IPS-20b (cell line): ENCODE measurements around the gene GASK1A.

ENCODE experiments used
- H3K27ac ChIP-seq: one replicate; pipeline ENCODE4 v1.5.1; 2013; ENCODE audit warnings: low read length
- H3K27me3 ChIP-seq: 2 replicates; pipeline ENCODE4 v1.6.1; 2013; ENCODE audit warnings: mild to moderate bottlenecking, low read length, inconsistent platforms; ENCODE audit not compliant: insufficient read depth
- H3K36me3 ChIP-seq: 2 replicates; pipeline ENCODE4 v1.6.1; 2013; ENCODE audit warnings: low read depth, mild to moderate bottlenecking, inconsistent platforms, low read length, moderate library complexity; ENCODE audit not compliant: insufficient read depth
- H3K4me1 ChIP-seq: 2 replicates; pipeline ENCODE4 v1.6.1; 2013; ENCODE audit warnings: mild to moderate bottlenecking, control low read depth, inconsistent platforms, low read length, moderate library complexity; ENCODE audit not compliant: insufficient read depth
- H3K4me3 ChIP-seq: 2 replicates; pipeline ENCODE4 v1.5.1; 2013; ENCODE audit warnings: mild to moderate bottlenecking, low read length, inconsistent platforms
- H3K9ac ChIP-seq: 2 replicates; pipeline ENCODE4 v1.6.1; 2013; ENCODE audit warnings: low read depth, mild to moderate bottlenecking, inconsistent platforms, low read length, moderate library complexity
- H3K9me3 ChIP-seq: 2 replicates; pipeline ENCODE4 v1.6.1; 2013; ENCODE audit warnings: mild to moderate bottlenecking, low read depth, low read length, inconsistent platforms; ENCODE audit not compliant: insufficient read depth

The GASK1A gene

GRCh38 chr3:43073116-43073835, 94.2 kb downstream of the GASK1A start:
- no peaks in the 10 kb centered on the region for H3K27me3 ChIP-seq
- H3K4me1 ChIP-seq = no peaks in the 10 kb centered on the region
- H3K9ac ChIP-seq = no peak overlapping the region
- no peak overlapping the region for H3K27ac ChIP-seq
- H3K9me3 ChIP-seq = no peaks in the 10 kb centered on the region
- no peak overlapping the region for H3K4me3 ChIP-seq
- H3K36me3 ChIP-seq = no peaks in the 10 kb centered on the region

GRCh38 chr3:43073836-43074220, 94.7 kb downstream of the GASK1A start:
- no peaks in the 10 kb centered on the region for H3K4me1 ChIP-seq
- no peak overlapping the region for H3K27ac ChIP-seq
- no peaks in the 10 kb centered on the region for H3K9me3 ChIP-seq
- H3K36me3 ChIP-seq = no peaks in the 10 kb centered on the region
- H3K27me3 ChIP-seq = no peaks in the 10 kb centered on the region
- no peak overlapping the region for H3K4me3 ChIP-seq
- H3K9ac ChIP-seq = no peak overlapping the region

GRCh38 chr3:43074482-43074881, 95.4 kb downstream of the GASK1A start:
- H3K36me3 ChIP-seq = 0 out of 2 replicates have a peak, but pooled peaks cover 6% of the 10 kb centered on the region
- no peaks in the 10 kb centered on the region for H3K4me1 ChIP-seq
- H3K9me3 ChIP-seq = no peaks in the 10 kb centered on the region
- no peak overlapping the region for H3K9ac ChIP-seq
- no peak overlapping the region for H3K27ac ChIP-seq
- no peak overlapping the region for H3K4me3 ChIP-seq
- no peaks in the 10 kb centered on the region for H3K27me3 ChIP-seq

- no peaks in the 10 kb centered on the region for H3K9me3 ChIP-seq
- no peak overlapping the region for H3K4me3 ChIP-seq
- peaks cover 12% of the 10 kb centered on the region for H3K36me3 ChIP-seq
- no peaks in the 10 kb centered on the region for H3K4me1 ChIP-seq
- H3K9ac ChIP-seq = no peak overlapping the region
- H3K27ac ChIP-seq = no peak overlapping the region
- no peaks in the 10 kb centered on the region for H3K27me3 ChIP-seq
These were observed 96.0 kb downstream of the GASK1A start for GRCh38 chr3:43074901-43075689.

- Histone ChIP-seq H3K4me3 (no peak overlapping the region), H3K27me3 (no peaks in the 10 kb centered on the region), H3K36me3 (peaks cover 21% of the 10 kb centered on the region), H3K27ac (no peak overlapping the region), H3K4me1 (no peaks in the 10 kb centered on the region), H3K9ac (no peak overlapping the region), H3K9me3 (no peaks in the 10 kb centered on the region)
These were observed 97.0 kb downstream of the GASK1A start for GRCh38 chr3:43075904-43076661.

- no peak overlapping the region for H3K4me3 ChIP-seq
- peaks cover 21% of the 10 kb centered on the region for H3K36me3 ChIP-seq
- no peaks in the 10 kb centered on the region for H3K4me1 ChIP-seq
- no peaks in the 10 kb centered on the region for H3K27me3 ChIP-seq
- H3K9me3 ChIP-seq = peaks cover 5% of the 10 kb centered on the region; the same call in 1 of the 2 replicates
- H3K9ac ChIP-seq = no peak overlapping the region
- no peak overlapping the region for H3K27ac ChIP-seq
These were observed 97.7 kb downstream of the GASK1A start for GRCh38 chr3:43076857-43077256.

- no peaks in the 10 kb centered on the region for H3K4me1 ChIP-seq
- no peak overlapping the region for H3K27ac ChIP-seq
- H3K4me3 ChIP-seq = no peak overlapping the region
- H3K9me3 ChIP-seq = peaks cover 7% of the 10 kb centered on the region; the same call in 1 of the 2 replicates
- no peaks in the 10 kb centered on the region for H3K27me3 ChIP-seq
- no peak overlapping the region for H3K9ac ChIP-seq
- H3K36me3 ChIP-seq = peaks cover 21% of the 10 kb centered on the region
These were observed 98.2 kb downstream of the GASK1A start for GRCh38 chr3:43077261-43077660.

GRCh38 chr3:43077707-43078106, 98.6 kb downstream of the GASK1A start:
- H3K4me1 ChIP-seq = no peaks in the 10 kb centered on the region
- no peak overlapping the region for H3K9ac ChIP-seq
- no peak overlapping the region for H3K4me3 ChIP-seq
- H3K27me3 ChIP-seq = no peaks in the 10 kb centered on the region
- H3K27ac ChIP-seq = no peak overlapping the region
- peaks cover 21% of the 10 kb centered on the region for H3K36me3 ChIP-seq
- H3K9me3 ChIP-seq = peaks cover 7% of the 10 kb centered on the region; the same call in 1 of the 2 replicates

GRCh38 chr3:43079536-43080332, 100.6 kb downstream of the GASK1A start:
- H3K27ac ChIP-seq = no peak overlapping the region
- H3K4me3 ChIP-seq = no peak overlapping the region
- peaks cover 10% of the 10 kb centered on the region; the same call in 1 of the 2 replicates for H3K9me3 ChIP-seq
- no peaks in the 10 kb centered on the region for H3K27me3 ChIP-seq
- no peaks in the 10 kb centered on the region for H3K4me1 ChIP-seq
- H3K36me3 ChIP-seq = peaks cover 21% of the 10 kb centered on the region
- no peak overlapping the region for H3K9ac ChIP-seq

- Histone ChIP-seq H3K36me3 (peaks cover 21% of the 10 kb centered on the region), H3K27ac (no peak overlapping the region), H3K4me3 (no peak overlapping the region), H3K27me3 (no peaks in the 10 kb centered on the region), H3K9me3 (peaks cover 10% of the 10 kb centered on the region; the same call in 1 of the 2 replicates), H3K4me1 (no peaks in the 10 kb centered on the region), H3K9ac (no peak overlapping the region)
These were observed 101.8 kb downstream of the GASK1A start for GRCh38 chr3:43080726-43081568.
